Neural progenitor cell (in vitro differentiated cells): ENCODE results near the gene SPATA18. TPM values are rescaled to one million over a fixed set of nuclear protein-coding genes. Genes with fewer than 3 reads are reported as not detected.

Source experiments
- DNase-seq: peaks from one replicate; pipeline ENCODE4 v3.0.0-alpha.2; 2016; ENCODE audit warnings: low spot score
- H2AFZ ChIP-seq: fragments of 200-600 bp; sonication (generic); replicated peaks from 2 replicates; pipeline ENCODE4 v1.6.1; 2016; ENCODE audit warnings: antibody characterized with exemption
- H3F3A ChIP-seq: fragments of 200-600 bp; sonication (generic); 2 replicates; pipeline ENCODE4 v1.6.1; 2016; ENCODE audit warnings: antibody characterized with exemption, low read depth
- H3K27ac ChIP-seq: fragments of 200-600 bp; sonication (generic); 2 replicates; pipeline ENCODE4 v1.5.1; 2016; ENCODE audit warnings: mild to moderate bottlenecking
- H3K27me3 ChIP-seq: fragments of 200-600 bp; sonication (generic); 2 replicates; pipeline ENCODE4 v1.6.1; 2016; ENCODE audit warnings: mild to moderate bottlenecking, moderate library complexity
- H3K36me3 ChIP-seq: fragments of 200-600 bp; sonication (generic); 2 replicates; pipeline ENCODE4 v1.5.1; 2016
- H3K4me1 ChIP-seq: fragments of 200-600 bp; sonication (generic); 2 replicates; pipeline ENCODE4 v1.6.1; 2016; ENCODE audit warnings: mixed run types
- H3K4me2 ChIP-seq: fragments of 200-600 bp; sonication (generic); 2 replicates; pipeline ENCODE4 v1.6.1; 2016
- H3K4me3 ChIP-seq: fragments of 200-600 bp; sonication (generic); 2 replicates; pipeline ENCODE4 v1.5.1; 2016
- H3K79me2 ChIP-seq: fragments of 200-600 bp; sonication (generic); 2 replicates; pipeline ENCODE4 v1.6.1; 2016; ENCODE audit warnings: low read depth
- H3K9ac ChIP-seq: fragments of 200-600 bp; sonication (generic); 2 replicates; pipeline ENCODE4 v1.6.1; 2016
- H3K9me3 ChIP-seq: fragments of 200-600 bp; sonication (generic); 2 replicates; pipeline ENCODE4 v1.5.1; 2016; ENCODE audit warnings: low read depth
- H4K20me1 ChIP-seq: fragments of 200-600 bp; sonication (generic); 2 replicates; pipeline ENCODE4 v1.6.1; 2016; ENCODE audit warnings: low read depth
- H3K27ac Mint-ChIP-seq: 3 replicates; pipeline ENCODE4 v1.8.0; 2021; ENCODE audit warnings: mixed read lengths
- H3K27me3 Mint-ChIP-seq: 2 replicates; pipeline ENCODE4 v1.8.0; 2022; ENCODE audit warnings: low read depth, mild to moderate bottlenecking, inconsistent platforms, moderate library complexity, mixed read lengths; ENCODE audit not compliant: insufficient read depth
- H3K36me3 Mint-ChIP-seq: 3 replicates; pipeline ENCODE4 v1.8.0; 2021; ENCODE audit warnings: mixed read lengths
- H3K4me1 Mint-ChIP-seq: 3 replicates; pipeline ENCODE4 v1.8.0; 2021; ENCODE audit warnings: mixed read lengths
- H3K4me3 Mint-ChIP-seq: 3 replicates; pipeline ENCODE4 v1.8.0; 2021; ENCODE audit warnings: mild to moderate bottlenecking, moderate library complexity, mixed read lengths
- H3K9me3 Mint-ChIP-seq: 3 replicates; pipeline ENCODE4 v1.8.0; 2020; ENCODE audit warnings: mixed read lengths
- EZH2 ChIP-seq: fragments of 200-600 bp; sonication (generic); IDR thresholded peaks from 2 replicates; pipeline ENCODE4 v1.6.1; 2017; ENCODE audit warnings: antibody characterized with exemption, mild to moderate bottlenecking, moderate library complexity
- EZH2phosphoT487 ChIP-seq: fragments of 200-600 bp; sonication (generic); IDR thresholded peaks from 2 replicates; pipeline ENCODE4 v1.6.1; 2017; ENCODE audit warnings: antibody characterized with exemption
- total RNA-seq: library from RNA; depleted of rRNA; stranded (reverse); fragments of >200 nt; gene quantifications from 2 replicates; pipeline ENCODE4 v1.2.3, GENCODE V29; 2015; ENCODE audit warnings: low replicate concordance
- TF ChIP-seq, protein P1 (sequence below): fragments of 200-600 bp; sonication (generic); IDR thresholded peaks from 2 replicates; pipeline ENCODE4 v1.5.1; 2017; ENCODE audit warnings: antibody characterized with exemption, mild to moderate bottlenecking

SPATA18 gene
- total RNA-seq, 1 donor from 2014 or later = 5.4 TPM

DNA sequence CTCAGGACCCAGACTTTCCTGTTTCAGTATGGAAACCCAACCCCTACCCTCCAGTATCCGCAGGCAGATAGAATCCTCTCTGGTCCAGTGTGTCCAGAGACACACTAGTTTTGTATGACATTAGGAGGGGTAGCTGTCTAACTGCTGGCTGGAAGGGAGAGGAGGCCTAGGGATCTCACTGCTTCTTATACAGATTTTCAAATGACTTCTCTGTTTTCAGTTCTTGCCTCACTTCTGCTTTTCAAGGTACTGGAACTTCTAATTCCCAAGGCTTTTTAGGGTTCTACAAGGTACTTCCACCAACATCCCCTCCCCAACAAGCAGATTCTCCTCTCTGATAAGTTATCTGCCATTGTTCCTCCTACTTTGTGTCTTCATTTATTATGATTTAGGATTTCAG lies 19.1 kb upstream of the SPATA18 start:
- Histone ChIP-seq H3K27ac (peak overlapping the region; percentile 50), H3K36me3 (peaks cover 53% of the 10 kb centered on the region), H3K9me3 (no peaks in the 10 kb centered on the region), H2AFZ (no peak overlapping the region), H3K4me3 (no peak overlapping the region), H4K20me1 (peaks cover 46% of the 10 kb centered on the region), H3K4me1 (peaks cover 43% of the 10 kb centered on the region), H3F3A (peaks cover 37% of the 10 kb centered on the region), H3K79me2 (peaks cover 85% of the 10 kb centered on the region), H3K4me2 (no peak overlapping the region), H3K9ac (no peak overlapping the region), H3K27me3 (no peaks in the 10 kb centered on the region)
- Mint-ChIP-seq H3K36me3 (peaks cover 50% of the 10 kb centered on the region), H3K4me1 (peaks cover 16% of the 10 kb centered on the region), H3K27ac (no peak overlapping the region), H3K27me3 (no peaks in the 10 kb centered on the region), H3K4me3 (no peak overlapping the region), H3K9me3 (no peaks in the 10 kb centered on the region)
- no peak for TF ChIP-seq EZH2phosphoT487
- TF ChIP-seq, protein P1, sequence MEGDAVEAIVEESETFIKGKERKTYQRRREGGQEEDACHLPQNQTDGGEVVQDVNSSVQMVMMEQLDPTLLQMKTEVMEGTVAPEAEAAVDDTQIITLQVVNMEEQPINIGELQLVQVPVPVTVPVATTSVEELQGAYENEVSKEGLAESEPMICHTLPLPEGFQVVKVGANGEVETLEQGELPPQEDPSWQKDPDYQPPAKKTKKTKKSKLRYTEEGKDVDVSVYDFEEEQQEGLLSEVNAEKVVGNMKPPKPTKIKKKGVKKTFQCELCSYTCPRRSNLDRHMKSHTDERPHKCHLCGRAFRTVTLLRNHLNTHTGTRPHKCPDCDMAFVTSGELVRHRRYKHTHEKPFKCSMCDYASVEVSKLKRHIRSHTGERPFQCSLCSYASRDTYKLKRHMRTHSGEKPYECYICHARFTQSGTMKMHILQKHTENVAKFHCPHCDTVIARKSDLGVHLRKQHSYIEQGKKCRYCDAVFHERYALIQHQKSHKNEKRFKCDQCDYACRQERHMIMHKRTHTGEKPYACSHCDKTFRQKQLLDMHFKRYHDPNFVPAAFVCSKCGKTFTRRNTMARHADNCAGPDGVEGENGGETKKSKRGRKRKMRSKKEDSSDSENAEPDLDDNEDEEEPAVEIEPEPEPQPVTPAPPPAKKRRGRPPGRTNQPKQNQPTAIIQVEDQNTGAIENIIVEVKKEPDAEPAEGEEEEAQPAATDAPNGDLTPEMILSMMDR = no peak
- no peak for TF ChIP-seq EZH2
- DNase-seq = no peak

DNA sequence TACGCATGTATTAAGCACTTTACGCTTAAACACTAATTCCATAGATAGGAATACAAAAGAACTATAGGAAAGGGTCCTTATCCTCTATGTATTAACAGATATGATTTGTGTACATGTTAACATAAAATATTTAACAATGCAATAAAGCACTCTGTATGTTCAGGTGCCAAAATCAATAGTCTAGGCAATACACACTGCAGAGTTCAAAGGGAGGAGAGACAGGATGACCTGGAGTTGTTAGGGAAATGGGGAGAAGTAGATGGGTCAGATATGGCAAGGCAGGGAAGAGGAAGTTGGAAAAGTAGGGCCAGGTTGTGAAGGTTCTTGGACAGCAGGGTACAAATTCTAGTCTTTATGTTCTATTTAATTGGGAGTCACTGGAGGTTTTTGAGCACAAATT lies 15.9 kb upstream of the SPATA18 start:
- TF ChIP-seq EZH2phosphoT487 (no peak), EZH2 (no peak)
- TF ChIP-seq, protein P1 = no peak
- DNase-seq = no peak
- Histone ChIP-seq H3K9me3 (no peaks in the 10 kb centered on the region), H3K9ac (no peak overlapping the region), H3K27me3 (peaks cover 9% of the 10 kb centered on the region), H3K36me3 (peaks cover 28% of the 10 kb centered on the region), H2AFZ (no peak overlapping the region), H3K4me2 (peak overlapping the region; percentile 96), H3K27ac (no peak overlapping the region), H4K20me1 (peaks cover 46% of the 10 kb centered on the region), H3K79me2 (peaks cover 84% of the 10 kb centered on the region), H3K4me3 (peak overlapping the region; percentile 89), H3K4me1 (peaks cover 45% of the 10 kb centered on the region), H3F3A (peaks cover 24% of the 10 kb centered on the region)
- H3K27me3 Mint-ChIP-seq = peaks cover 2% of the 10 kb centered on the region
- peaks cover 38% of the 10 kb centered on the region for H3K36me3 Mint-ChIP-seq
- no peak overlapping the region for H3K27ac Mint-ChIP-seq
- H3K4me3 Mint-ChIP-seq = peak overlapping the region; percentile 6
- no peaks in the 10 kb centered on the region for H3K9me3 Mint-ChIP-seq
- H3K4me1 Mint-ChIP-seq = peaks cover 27% of the 10 kb centered on the region

DNA sequence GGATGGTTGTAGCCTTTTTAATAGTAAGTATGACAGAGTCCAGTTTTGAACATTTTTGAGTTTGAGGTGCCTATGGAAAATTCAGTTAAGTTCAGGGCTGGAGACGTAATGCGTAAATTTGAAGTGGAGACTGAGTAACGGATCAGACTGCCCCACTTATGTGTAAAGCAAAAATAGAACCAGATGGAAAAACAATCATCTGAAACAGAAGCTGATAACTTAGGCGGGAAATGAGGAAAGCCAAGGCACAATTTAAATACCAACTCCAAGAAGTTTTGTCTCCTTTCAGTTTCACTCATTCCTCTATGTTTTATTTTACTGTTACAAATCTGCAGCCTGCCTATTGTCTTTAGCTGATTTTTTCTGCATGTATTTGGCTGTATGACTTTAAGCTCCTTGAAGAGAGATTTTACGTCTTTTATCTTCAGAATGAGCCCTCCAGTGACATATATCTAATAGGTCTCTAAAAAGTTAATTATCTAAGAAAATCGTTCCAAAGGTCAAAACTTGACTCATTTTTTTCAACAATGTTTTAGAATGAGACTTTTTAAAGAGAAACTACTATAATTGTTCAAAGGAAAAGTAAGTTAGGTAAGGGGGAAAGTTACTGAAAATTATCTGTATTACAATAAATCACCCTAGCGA lies 14.1 kb upstream of the SPATA18 start:
- H3K4me1 ChIP-seq = peaks cover 45% of the 10 kb centered on the region
- peaks cover 10% of the 10 kb centered on the region for H3F3A ChIP-seq
- no peak for DNase-seq
- peaks cover 15% of the 10 kb centered on the region for H3K27me3 ChIP-seq
- no peaks in the 10 kb centered on the region for H3K9me3 ChIP-seq
- peaks cover 27% of the 10 kb centered on the region for H3K4me1 Mint-ChIP-seq
- TF ChIP-seq, protein P1 = no peak
- TF ChIP-seq EZH2 = no peak
- TF ChIP-seq EZH2phosphoT487 = no peak
- no peaks in the 10 kb centered on the region for H3K9me3 Mint-ChIP-seq
- H3K9ac ChIP-seq = peak overlapping the region; percentile 73
- no peak overlapping the region for H3K27ac ChIP-seq
- H4K20me1 ChIP-seq = peaks cover 41% of the 10 kb centered on the region
- no peak overlapping the region for H2AFZ ChIP-seq
- H3K36me3 ChIP-seq = peaks cover 11% of the 10 kb centered on the region
- peak overlapping the region; percentile 89 for H3K4me3 ChIP-seq
- H3K4me2 ChIP-seq = peak overlapping the region; percentile 96
- peak overlapping the region; percentile 93 for H3K4me3 Mint-ChIP-seq
- peaks cover 25% of the 10 kb centered on the region for H3K36me3 Mint-ChIP-seq
- H3K79me2 ChIP-seq = peaks cover 66% of the 10 kb centered on the region
- peak overlapping the region; percentile 80 for H3K27ac Mint-ChIP-seq
- peaks cover 2% of the 10 kb centered on the region for H3K27me3 Mint-ChIP-seq
